Measurements from ENCODE around the gene WDFY1. TPM values are rescaled to one million over a fixed set of nuclear protein-coding genes. Genes with fewer than 3 reads are reported as not detected.

WDFY1 gene
- total and polyA plus RNA-seq, 9 of the 15 experiments (the other 6 are each of a cell fraction or from before 2014, with no cell fraction given): 5.4 to 27.6 (median 17.5) TPM

GRCh38 chr2:223944703-223945531 is at the start of gene WDFY1 (continued):
- peak in 1 of 3 experiments; percentile 56; a peak in 1 of 6 replicates for TF ChIP-seq ZBTB11 (CRISPR knock-in tag; IDR thresholded peaks at IDR 0.05)
- TF ChIP-seq GTF2F1 (IDR thresholded peaks at IDR 0.05; ENCODE audit: low read depth, low read length): no peak
- no peak for TF ChIP-seq BCL6 (CRISPR knock-in tag; IDR thresholded peaks at IDR 0.05)
- no peak for TF ChIP-seq THAP7 (CRISPR knock-in tag; IDR thresholded peaks at IDR 0.05)
- peak; percentile 87 for TF ChIP-seq DACH1 (IDR thresholded peaks at IDR 0.05; ENCODE audit: partially characterized antibody)
- TF ChIP-seq EWSR1 (IDR thresholded peaks at IDR 0.05; ENCODE audit: borderline replicate concordance, low read depth, partially characterized antibody): no peak
- TF ChIP-seq SRSF1 (IDR thresholded peaks at IDR 0.05; ENCODE audit: low read depth, low read length): no peak
- no peak for TF ChIP-seq FOXJ3 (CRISPR knock-in tag; IDR thresholded peaks at IDR 0.05)
- no peak for TF ChIP-seq CHCHD3 (CRISPR knock-in tag; IDR thresholded peaks at IDR 0.05)
- no peak for TF ChIP-seq GABPA (tag; conservative IDR thresholded peaks at IDR 0.05; ENCODE audit: low read depth)
- TF ChIP-seq GATA2 (CRISPR knock-in tag; IDR thresholded peaks at IDR 0.05): no peak
- no peak for TF ChIP-seq MXD1 (CRISPR knock-in tag; IDR thresholded peaks at IDR 0.05; ENCODE audit: borderline replicate concordance, poor library complexity, severe bottlenecking)
- TF ChIP-seq MBD2 (IDR thresholded peaks at IDR 0.05; ENCODE audit: borderline replicate concordance, low read depth): 0 out of 2 replicates have a peak, but pooled peaks have one; percentile 23
- TF ChIP-seq HOXB6 (CRISPR knock-in tag; IDR thresholded peaks at IDR 0.05; ENCODE audit: borderline replicate concordance): no peak
- TF ChIP-seq E2F8 (IDR thresholded peaks at IDR 0.05; ENCODE audit: low read depth, partially characterized antibody): no peak
- peak; percentile 88 for TF ChIP-seq NFIC (IDR thresholded peaks at IDR 0.05)
- no peak for TF ChIP-seq IRF1 (CRISPR knock-in tag; IDR thresholded peaks at IDR 0.05; ENCODE audit: borderline replicate concordance)
- TF ChIP-seq FOXM1 (IDR thresholded peaks at IDR 0.05; ENCODE audit: low read depth): 0 out of 2 replicates have a peak, but pooled peaks have one; percentile 16
- TF ChIP-seq FOXM1 (CRISPR knock-in tag; IDR thresholded peaks at IDR 0.05; ENCODE audit: low read depth): no peak

Data from K562 (cell line).